HepG2 (cell line): ENCODE results near the gene VAPB. TPM values are rescaled to one million over a fixed set of nuclear protein-coding genes. Genes with fewer than 3 reads are reported as not detected.

Source experiments
- ATAC-seq: fragments of 200-7000 bp; cut with Tn5 transposase; 3 replicates; pipeline ENCODE4 v1.9.1; 2020; ENCODE audit warnings: mild to moderate bottlenecking, moderate library complexity
- BruUV-seq: library from RNA; stranded (reverse); fragments of 400-500 nt; replicated peaks from 2 replicates; lab custom pipeline; 2021; lab: Mats Ljungman, UMichigan
- CTCF ChIA-PET: fragments of 300-600 bp; formaldehyde crosslinking; extraction: SDS; loops from one replicate; lab custom pipeline; 2021; ENCODE audit warnings: low total read pairs, inconsistent platforms, low intra/inter-chr PET ratio; lab: Yijun Ruan, JAX
- POLR2A ChIA-PET: fragments of 350-600 bp; sonication (Branson Sonifier 250); formaldehyde crosslinking; loops from one replicate; lab custom pipeline; 2020; ENCODE audit warnings: antibody characterized with exemption, inconsistent platforms; lab: Yijun Ruan, JAX
- DNase-seq: peaks from one replicate; pipeline ENCODE4 v3.0.0-alpha.2; 2015; ENCODE audit warnings: low spot score
- FAIRE-seq: peaks from 3 replicates; lab custom pipeline; 2011; peaks lifted over from hg19 to GRCh38; lab: Jason Lieb, UNC
- H2AFZ ChIP-seq: one replicate; pipeline ENCODE4 v1.6.1; 2011; ENCODE audit warnings: low read length, inconsistent platforms
- H3K27ac ChIP-seq: fragments of 300-600 bp; 3 replicates; pipeline ENCODE4 v1.8.0; 2011; ENCODE audit warnings: mixed run types, mild to moderate bottlenecking, mixed read lengths, low read length, inconsistent platforms; ENCODE audit not compliant: insufficient read depth; ENCODE audit errors: extremely low read length
- H3K27me3 ChIP-seq, 2 experiments: fragments of 200-600 bp in 1 of 2; 2 replicates in 1 of 2; 3 replicates in 1 of 2; pipeline versions ENCODE4 v1.6.0 to v1.8.0; 2011; ENCODE audit warnings: low read length in 2 of 2, mild to moderate bottlenecking in 2 of 2, moderate library complexity in 2 of 2, inconsistent platforms in 1 of 2; ENCODE audit not compliant: insufficient read depth in 2 of 2, control insufficient read depth in 1 of 2
- H3K36me3 ChIP-seq, 2 experiments: fragments of 200-600 bp in 1 of 2; replicated peaks in 1 of 2; 2 replicates in 1 of 2; 3 replicates in 1 of 2; pipeline versions ENCODE4 v1.5.1 to v1.8.0; 2011; ENCODE audit warnings: low read length in 2 of 2, inconsistent platforms in 1 of 2; ENCODE audit not compliant: insufficient read depth in 2 of 2, control insufficient read depth in 1 of 2
- H3K4me1 ChIP-seq: 2 replicates; pipeline ENCODE4 v1.5.1; 2012; ENCODE audit warnings: low read length, inconsistent platforms; ENCODE audit not compliant: insufficient read depth
- H3K4me2 ChIP-seq: 2 replicates; pipeline ENCODE4 v1.6.0; 2011; ENCODE audit warnings: low read depth, low read length, inconsistent platforms
- H3K4me3 ChIP-seq, 3 experiments: fragments of 200-600 bp in 1 of 3; sonication (generic), shearing (Covaris generic) in 1 of 3; replicated peaks in 1 of 3; 2 replicates each; pipeline ENCODE4 v1.5.1; 2011 to 2016; ENCODE audit warnings: low read length in 3 of 3, inconsistent platforms in 2 of 3, low read depth in 2 of 3, mild to moderate bottlenecking in 2 of 3, control low read depth in 1 of 3, mixed read lengths in 1 of 3; ENCODE audit not compliant: insufficient read depth in 1 of 3
- H3K79me2 ChIP-seq: one replicate; pipeline ENCODE4 v1.6.1; 2011; ENCODE audit warnings: low read length, inconsistent platforms; ENCODE audit not compliant: insufficient read depth
- H3K9ac ChIP-seq: 2 replicates; pipeline ENCODE4 v1.6.0; 2011; ENCODE audit warnings: mild to moderate bottlenecking, low read depth, low read length, inconsistent platforms; ENCODE audit not compliant: insufficient read depth
- H3K9me3 ChIP-seq: 2 replicates; pipeline ENCODE4 v1.5.1; 2012; ENCODE audit warnings: mild to moderate bottlenecking, low read length
- H4K20me1 ChIP-seq: 2 replicates; pipeline ENCODE4 v1.6.0; 2011; ENCODE audit warnings: inconsistent platforms, mild to moderate bottlenecking, low read length, moderate library complexity; ENCODE audit not compliant: insufficient read depth
- CREM ChIP-seq, 2 experiments: sonication (generic) in 1 of 2; formaldehyde crosslinking in 1 of 2; IDR thresholded peaks; 2 replicates each; pipeline versions ENCODE4 v1.4.0 to v1.6.1; 2016 to 2020; ENCODE audit warnings: antibody characterized with exemption in 1 of 2, mild to moderate bottlenecking in 1 of 2, missing genetic modification reagents in 1 of 2
- IRX3 ChIP-seq: sonication (generic); formaldehyde crosslinking; IDR thresholded peaks from 2 replicates; pipeline ENCODE4 v1.8.1; 2023; ENCODE audit warnings: mild to moderate bottlenecking, low read depth, missing genetic modification reagents, borderline replicate concordance
- MTA3 ChIP-seq: sonication (generic); formaldehyde crosslinking; IDR thresholded peaks from 2 replicates; pipeline ENCODE4 v1.4.0; 2020; ENCODE audit warnings: missing genetic modification reagents
- NFRKB ChIP-seq: fragments of 450-650 bp; IDR thresholded peaks from 2 replicates; pipeline ENCODE4 v1.6.1; 2017
- POLR2AphosphoS2 ChIP-seq: IDR thresholded peaks from 2 replicates; pipeline ENCODE4 v1.6.1; 2011; ENCODE audit warnings: low read depth, low read length, improper control_type of control experiment
- POLR2AphosphoS5 ChIP-seq: IDR thresholded peaks from 2 replicates; pipeline ENCODE4 v1.6.1; 2012; ENCODE audit warnings: low read depth, low read length
- SP5 ChIP-seq: IDR thresholded peaks from 2 replicates; pipeline ENCODE4 v1.6.1; 2016; ENCODE audit warnings: low read depth, borderline replicate concordance
- TBX3 ChIP-seq: fragments of 450-650 bp; IDR thresholded peaks from 2 replicates; pipeline ENCODE4 v1.6.1; 2017; ENCODE audit warnings: antibody characterized with exemption, mild to moderate bottlenecking, inconsistent platforms, borderline replicate concordance
- ZNF282 ChIP-seq: fragments of 450-650 bp; IDR thresholded peaks from 2 replicates; pipeline ENCODE4 v1.6.1; 2018; ENCODE audit not compliant: partially characterized antibody
- ZNF30 ChIP-seq: sonication (generic); formaldehyde crosslinking; IDR thresholded peaks from 2 replicates; pipeline ENCODE4 v1.5.0; 2020; ENCODE audit warnings: mild to moderate bottlenecking, missing genetic modification reagents
- WGBS: methylation state at CpG from one replicate; pipeline ENCODE4 v1.1.6; 2017; ENCODE audit warnings: low lambda C conversion rate; 5-methylcytosine and 5-hydroxymethylcytosine counted together
- in situ Hi-C: cut with HindIII; loops from 2 replicates; pipeline ENCODE4 v1.10.0; 2017; ENCODE audit warnings: low pct_unique_long_range_greater_than_20kb; ENCODE audit not compliant: extremely low pct_ligation_motif_present
- intact Hi-C: fragments of 100-400 bp; cut with micrococcal nuclease; formaldehyde crosslinking; loops from one replicate; pipeline ENCODE4 v1.10.0; 2022; ENCODE audit not compliant: unreplicated experiment
- polyA plus RNA-seq, 8 experiments: library from polyadenylated mRNA; depleted of rRNA in 3 of 8; stranded (reverse) in 7 of 8; unstranded in 1 of 8; fragments of >200 nt; fragmentation: Illumina TruSeq in 4 of 8; extraction: Trizol in 4 of 8; gene quantifications; 2 replicates each; pipeline versions ENCODE4 v1.2.1 to v1.2.3, GENCODE V29; 2011 to 2016; ENCODE audit warnings: low read depth in 4 of 8, missing spikeins in 1 of 8, mixed read lengths in 1 of 8; ENCODE audit not compliant: insufficient read depth in 1 of 8
- total RNA-seq, 5 experiments: library from RNA; depleted of rRNA; stranded (reverse); fragments of >200 nt; fragmentation: Illumina TruSeq; extraction: Trizol; gene quantifications; 2 replicates each; pipeline ENCODE4 v1.2.3, GENCODE V29; 2016; ENCODE audit warnings: low read depth in 1 of 5
- TF ChIP-seq, protein P1 (sequence below): sonication (generic); formaldehyde crosslinking; IDR thresholded peaks from 2 replicates; pipeline ENCODE4 v1.8.1; 2023; ENCODE audit warnings: mild to moderate bottlenecking, inconsistent platforms, moderate library complexity, missing genetic modification reagents, borderline replicate concordance

VAPB gene
- total and polyA plus RNA-seq, 2 of the 13 experiments (the other 11 are each of a cell fraction or from before 2014, with no cell fraction given) = 18.6 to 48.5 TPM

DNA sequence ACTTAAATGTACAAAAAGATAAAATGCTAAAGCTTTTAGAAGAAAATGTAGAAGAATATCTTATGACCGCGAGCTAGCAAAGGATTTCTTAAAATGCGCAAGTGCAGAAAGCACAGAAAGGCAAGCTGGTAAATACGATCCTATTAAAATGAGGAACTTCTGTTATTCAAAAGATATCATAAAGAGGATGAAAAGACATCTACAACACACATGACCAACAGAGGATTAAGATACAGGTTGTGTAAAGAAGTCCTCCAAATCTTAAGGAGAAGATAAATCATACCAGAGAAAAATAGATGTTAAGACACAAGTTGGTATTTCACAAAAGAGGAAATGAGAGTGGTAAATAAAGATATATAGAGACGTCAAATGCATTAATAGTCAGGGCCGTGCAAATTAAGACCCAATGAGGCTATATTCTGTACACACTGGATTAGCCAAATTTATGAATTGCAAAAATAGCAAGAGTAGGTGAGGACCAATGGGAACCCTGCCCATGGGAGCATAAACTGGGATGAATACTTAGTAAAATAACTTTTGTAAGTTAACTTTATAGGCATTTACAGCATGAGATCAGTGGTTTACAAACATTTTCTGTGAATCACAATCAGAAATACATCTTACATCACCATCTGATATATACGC, 103.2 kb downstream of the VAPB start:
- Histone ChIP-seq H2AFZ (no peak overlapping the region), H3K4me3 (no peak overlapping the region), H3K4me2 (no peak overlapping the region), H3K27me3 (peaks cover 2 to 4% of the 10 kb centered on the region in 2 experiments; a peak in 2 of 5 replicates), H4K20me1 (no peaks in the 10 kb centered on the region), H3K36me3 (no peaks in the 10 kb centered on the region), H3K79me2 (no peaks in the 10 kb centered on the region), H3K4me1 (no peaks in the 10 kb centered on the region), H3K9me3 (no peaks in the 10 kb centered on the region), H3K9ac (no peak overlapping the region), H3K27ac (no peak overlapping the region)
- DNase-seq = no peak
- no peak for ATAC-seq
- intact Hi-C loops (no loop called here), in situ Hi-C loops (no loop called here)
- peak; percentile 8 for FAIRE-seq
- WGBS = 40% methylated on average over 7 of the region's 7 CpGs
- no TSS peak for BruUV-seq
- CTCF ChIA-PET = no interaction called here
- TF ChIP-seq NFRKB (no peak), TBX3 (no peak), ZNF282 (no peak), MTA3 (CRISPR knock-in tag) (no peak), CREM (IDR thresholded peaks at IDR 0.05) (no peak), CREM (CRISPR knock-in tag; IDR thresholded peaks at IDR 0.05) (no peak), POLR2AphosphoS5 (no peak), IRX3 (CRISPR knock-in tag) (no peak), SP5 (CRISPR knock-in tag) (no peak), POLR2AphosphoS2 (no peak), ZNF30 (CRISPR knock-in tag) (no peak)
- TF ChIP-seq, protein P1, sequence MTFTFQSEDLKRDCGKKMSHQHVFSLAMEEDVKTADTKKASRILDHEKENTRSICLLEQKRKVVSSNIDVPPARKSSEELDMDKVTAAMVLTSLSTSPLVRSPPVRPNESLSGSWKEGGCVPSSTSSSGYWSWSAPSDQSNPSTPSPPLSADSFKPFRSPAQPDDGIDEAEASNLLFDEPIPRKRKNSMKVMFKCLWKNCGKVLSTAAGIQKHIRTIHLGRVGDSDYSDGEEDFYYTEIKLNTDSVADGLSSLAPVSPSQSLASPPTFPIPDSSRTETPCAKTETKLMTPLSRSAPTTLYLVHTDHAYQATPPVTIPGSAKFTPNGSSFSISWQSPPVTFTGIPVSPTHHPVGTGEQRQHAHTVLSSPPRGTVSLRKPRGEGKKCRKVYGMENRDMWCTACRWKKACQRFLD (CRISPR knock-in tag) = no peak
- POLR2A ChIA-PET = no interaction called here
